CD14-positive monocyte (primary cell): ENCODE results near the gene PTH2R. TPM values are rescaled to one million over a fixed set of nuclear protein-coding genes. Genes with fewer than 3 reads are reported as not detected.

Experiments used
- DNase-seq, 3 donors: peaks; one replicate each; pipeline ENCODE4 v3.0.0-alpha.2; 2011 to 2022
- H2AFZ ChIP-seq: 2 replicates; pipeline ENCODE4 v1.6.0; 2012; ENCODE audit warnings: mild to moderate bottlenecking, low read depth, low read length, inconsistent platforms; ENCODE audit not compliant: insufficient read depth, poor library complexity, severe bottlenecking
- H3K27ac ChIP-seq, 2 donors: 1 replicate in 1 of 2; 2 replicates in 1 of 2; pipeline ENCODE4 v1.5.1; 2012 to 2013; ENCODE audit warnings: low read length in 2 of 2, control low read depth in 1 of 2, inconsistent platforms in 1 of 2, low read depth in 1 of 2, mild to moderate bottlenecking in 1 of 2
- H3K27me3 ChIP-seq, 2 donors: one replicate each; pipeline versions ENCODE4 v1.6.0 to v1.6.1; 2011 to 2013; ENCODE audit warnings: low read length in 2 of 2; ENCODE audit not compliant: control insufficient read depth in 2 of 2, insufficient read depth in 2 of 2
- H3K36me3 ChIP-seq, 2 donors: replicated peaks in 1 of 2; 1 replicate in 1 of 2; 2 replicates in 1 of 2; pipeline versions ENCODE4 v1.5.1 to v1.6.1; 2012 to 2013; ENCODE audit warnings: low read length in 2 of 2, control low read depth in 1 of 2, inconsistent platforms in 1 of 2, mild to moderate bottlenecking in 1 of 2; ENCODE audit not compliant: insufficient read depth in 2 of 2, control insufficient read depth in 1 of 2
- H3K4me1 ChIP-seq, 2 donors: 1 replicate in 1 of 2; 2 replicates in 1 of 2; pipeline versions ENCODE4 v1.5.1 to v1.6.1; 2012 to 2013; ENCODE audit warnings: low read length in 2 of 2, control low read depth in 1 of 2, inconsistent platforms in 1 of 2, mild to moderate bottlenecking in 1 of 2, moderate library complexity in 1 of 2; ENCODE audit not compliant: insufficient read depth in 2 of 2, control insufficient read depth in 1 of 2
- H3K4me2 ChIP-seq: replicated peaks from 2 replicates; pipeline ENCODE3; 2012; ENCODE audit warnings: low read length, moderate library complexity, mild to moderate bottlenecking; ENCODE audit not compliant: poor library complexity, severe bottlenecking; ENCODE audit errors: extremely low read depth
- H3K4me3 ChIP-seq, 3 experiments: fragments of 200-600 bp in 1 of 3; sonication (generic) in 1 of 3; replicated peaks in 1 of 3; 1 replicate in 2 of 3; 2 replicates in 1 of 3; pipeline ENCODE4 v1.5.1; 2011 to 2013; ENCODE audit warnings: low read length in 3 of 3, mild to moderate bottlenecking in 3 of 3, control low read depth in 2 of 3, low read depth in 2 of 3, inconsistent platforms in 1 of 3, moderate library complexity in 1 of 3
- H3K79me2 ChIP-seq: 2 replicates; pipeline ENCODE4 v1.6.0; 2012; ENCODE audit warnings: mild to moderate bottlenecking, control low read depth, inconsistent platforms, low read length, moderate library complexity; ENCODE audit not compliant: insufficient read depth
- H3K9ac ChIP-seq: 2 replicates; pipeline ENCODE4 v1.6.0; 2017; ENCODE audit warnings: low read length, mild to moderate bottlenecking; ENCODE audit not compliant: insufficient read depth, poor library complexity, severe bottlenecking
- H3K9me3 ChIP-seq, 2 donors: replicated peaks in 1 of 2; 1 replicate in 1 of 2; 2 replicates in 1 of 2; pipeline versions ENCODE4 v1.5.1 to v1.6.1; 2012 to 2013; ENCODE audit warnings: low read length in 2 of 2, control low read depth in 1 of 2; ENCODE audit not compliant: control insufficient read depth in 1 of 2, insufficient read depth in 1 of 2
- H4K20me1 ChIP-seq: 2 replicates; pipeline ENCODE4 v1.6.0; 2012; ENCODE audit warnings: mild to moderate bottlenecking, low read length, control low read depth, moderate library complexity; ENCODE audit not compliant: insufficient read depth
- H3K27ac Mint-ChIP-seq, 7 donors: one replicate each; pipeline ENCODE4 v1.8.0; 2020; ENCODE audit warnings: mild to moderate bottlenecking in 7 of 7, mixed read lengths in 7 of 7, moderate library complexity in 6 of 7, inconsistent platforms in 2 of 7
- H3K27me3 Mint-ChIP-seq, 3 donors: one replicate each; pipeline ENCODE4 v1.8.0; 2021 to 2022; ENCODE audit warnings: low read depth in 3 of 3, mild to moderate bottlenecking in 3 of 3, mixed read lengths in 3 of 3, moderate library complexity in 3 of 3, inconsistent platforms in 1 of 3
- H3K36me3 Mint-ChIP-seq, 2 donors: one replicate each; pipeline ENCODE4 v1.8.0; 2020; ENCODE audit warnings: mixed read lengths in 2 of 2, inconsistent platforms in 1 of 2, mild to moderate bottlenecking in 1 of 2
- H3K4me1 Mint-ChIP-seq: one replicate; pipeline ENCODE4 v1.8.0; 2020; ENCODE audit warnings: mild to moderate bottlenecking, mixed read lengths
- H3K4me3 Mint-ChIP-seq, 2 donors: one replicate each; pipeline ENCODE4 v1.8.0; 2020; ENCODE audit warnings: mild to moderate bottlenecking in 2 of 2, mixed read lengths in 2 of 2, moderate library complexity in 1 of 2
- H3K9me3 Mint-ChIP-seq, 7 donors: one replicate each; pipeline ENCODE4 v1.8.0; 2020 to 2022; ENCODE audit warnings: mixed read lengths in 7 of 7, mild to moderate bottlenecking in 6 of 7, moderate library complexity in 6 of 7, inconsistent platforms in 2 of 7
- WGBS: methylation state at CpG from one replicate; pipeline ENCODE4 v1.1.5; 2013; ENCODE audit warnings: missing lambda C conversion rate; ENCODE audit not compliant: insufficient coverage; 5-methylcytosine and 5-hydroxymethylcytosine counted together
- intact Hi-C, 2 donors: fragments of 100-400 bp; cut with micrococcal nuclease; formaldehyde crosslinking; loops; one replicate each; pipeline versions ENCODE4 v1.15.0 to v1.15.1; 2023
- polyA plus RNA-seq, 3 donors: library from polyadenylated mRNA; depleted of rRNA in 1 of 3; unstranded in 2 of 3; stranded (reverse) in 1 of 3; fragments of 300-500 nt in 2 of 3; fragments of >200 nt in 1 of 3; fragmentation: Illumina TruSeq in 2 of 3; gene quantifications; 1 replicate in 2 of 3; 2 replicates in 1 of 3; pipeline ENCODE4 v1.2.3, GENCODE V29; 2012 to 2021
- TF ChIP-seq, protein P1 (sequence below): fragments of 200-600 bp; IDR thresholded peaks from one replicate; pipeline ENCODE4 v1.8.0; 2022; ENCODE audit warnings: antibody characterized with exemption, mild to moderate bottlenecking

The PTH2R gene
- polyA plus RNA-seq, 3 donors = 0.07 to 0.12 (median 0.11) TPM

GRCh38 chr2:208360259-208361076 is 46.1 kb upstream of the PTH2R start:
- Histone ChIP-seq H3K9me3 (peaks cover 0 to 16% of the 10 kb centered on the region in 2 donors), H3K36me3 (peaks cover 21 to 35% of the 10 kb centered on the region in 2 donors), H3K4me1 (no peaks in the 10 kb centered on the region), H2AFZ (no peak overlapping the region), H3K27me3 (no peaks in the 10 kb centered on the region), H3K27ac (no peak overlapping the region), H3K79me2 (no peaks in the 10 kb centered on the region), H3K9ac (no peak overlapping the region), H4K20me1 (no peaks in the 10 kb centered on the region), H3K4me2 (no peak overlapping the region), H3K4me3 (no peak overlapping the region)
- intact Hi-C loops = no loop called here
- H3K27me3 Mint-ChIP-seq = peaks cover 0 to 3% (median 2%) of the 10 kb centered on the region in 3 donors
- H3K9me3 Mint-ChIP-seq = peaks cover 7 to 21% (median 14%) of the 10 kb centered on the region in 7 donors
- TF ChIP-seq, protein P1, sequence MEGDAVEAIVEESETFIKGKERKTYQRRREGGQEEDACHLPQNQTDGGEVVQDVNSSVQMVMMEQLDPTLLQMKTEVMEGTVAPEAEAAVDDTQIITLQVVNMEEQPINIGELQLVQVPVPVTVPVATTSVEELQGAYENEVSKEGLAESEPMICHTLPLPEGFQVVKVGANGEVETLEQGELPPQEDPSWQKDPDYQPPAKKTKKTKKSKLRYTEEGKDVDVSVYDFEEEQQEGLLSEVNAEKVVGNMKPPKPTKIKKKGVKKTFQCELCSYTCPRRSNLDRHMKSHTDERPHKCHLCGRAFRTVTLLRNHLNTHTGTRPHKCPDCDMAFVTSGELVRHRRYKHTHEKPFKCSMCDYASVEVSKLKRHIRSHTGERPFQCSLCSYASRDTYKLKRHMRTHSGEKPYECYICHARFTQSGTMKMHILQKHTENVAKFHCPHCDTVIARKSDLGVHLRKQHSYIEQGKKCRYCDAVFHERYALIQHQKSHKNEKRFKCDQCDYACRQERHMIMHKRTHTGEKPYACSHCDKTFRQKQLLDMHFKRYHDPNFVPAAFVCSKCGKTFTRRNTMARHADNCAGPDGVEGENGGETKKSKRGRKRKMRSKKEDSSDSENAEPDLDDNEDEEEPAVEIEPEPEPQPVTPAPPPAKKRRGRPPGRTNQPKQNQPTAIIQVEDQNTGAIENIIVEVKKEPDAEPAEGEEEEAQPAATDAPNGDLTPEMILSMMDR = no peak
- peak in 1 of 3 donors; percentile 4 for DNase-seq
- H3K27ac Mint-ChIP-seq = no peak overlapping the region
- peaks cover 20 to 28% of the 10 kb centered on the region in 2 donors for H3K36me3 Mint-ChIP-seq
- WGBS = 94% methylated on average over 47 of the region's 48 CpGs
- H3K4me3 Mint-ChIP-seq = no peak overlapping the region
- H3K4me1 Mint-ChIP-seq = no peaks in the 10 kb centered on the region

- Histone ChIP-seq H2AFZ (no peak overlapping the region), H3K4me1 (no peaks in the 10 kb centered on the region), H3K79me2 (no peaks in the 10 kb centered on the region), H3K27me3 (no peaks in the 10 kb centered on the region), H3K9me3 (peaks cover 0 to 16% of the 10 kb centered on the region in 2 donors), H3K4me3 (no peak overlapping the region), H3K36me3 (peaks cover 15 to 29% of the 10 kb centered on the region in 2 donors), H3K4me2 (no peak overlapping the region), H3K9ac (no peak overlapping the region), H4K20me1 (no peaks in the 10 kb centered on the region), H3K27ac (no peak overlapping the region)
- Mint-ChIP-seq H3K4me1 (no peaks in the 10 kb centered on the region), H3K4me3 (no peak overlapping the region), H3K36me3 (peaks cover 17 to 24% of the 10 kb centered on the region in 2 donors), H3K9me3 (peaks cover 7 to 22% (median 15%) of the 10 kb centered on the region in 7 donors), H3K27me3 (peaks cover 0 to 3% (median 2%) of the 10 kb centered on the region in 3 donors), H3K27ac (no peak overlapping the region)
- WGBS = 94% methylated on average over 8 of the region's 9 CpGs
- TF ChIP-seq, protein P1 = no peak
- no peak for DNase-seq
- intact Hi-C loops = no loop called here
These were observed 45.5 kb upstream of the PTH2R start for GRCh38 chr2:208361077-208361441.
